ENCODE results near the gene HSD17B10.

- TF ChIP-seq, protein P1, sequence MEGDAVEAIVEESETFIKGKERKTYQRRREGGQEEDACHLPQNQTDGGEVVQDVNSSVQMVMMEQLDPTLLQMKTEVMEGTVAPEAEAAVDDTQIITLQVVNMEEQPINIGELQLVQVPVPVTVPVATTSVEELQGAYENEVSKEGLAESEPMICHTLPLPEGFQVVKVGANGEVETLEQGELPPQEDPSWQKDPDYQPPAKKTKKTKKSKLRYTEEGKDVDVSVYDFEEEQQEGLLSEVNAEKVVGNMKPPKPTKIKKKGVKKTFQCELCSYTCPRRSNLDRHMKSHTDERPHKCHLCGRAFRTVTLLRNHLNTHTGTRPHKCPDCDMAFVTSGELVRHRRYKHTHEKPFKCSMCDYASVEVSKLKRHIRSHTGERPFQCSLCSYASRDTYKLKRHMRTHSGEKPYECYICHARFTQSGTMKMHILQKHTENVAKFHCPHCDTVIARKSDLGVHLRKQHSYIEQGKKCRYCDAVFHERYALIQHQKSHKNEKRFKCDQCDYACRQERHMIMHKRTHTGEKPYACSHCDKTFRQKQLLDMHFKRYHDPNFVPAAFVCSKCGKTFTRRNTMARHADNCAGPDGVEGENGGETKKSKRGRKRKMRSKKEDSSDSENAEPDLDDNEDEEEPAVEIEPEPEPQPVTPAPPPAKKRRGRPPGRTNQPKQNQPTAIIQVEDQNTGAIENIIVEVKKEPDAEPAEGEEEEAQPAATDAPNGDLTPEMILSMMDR (conservative IDR thresholded peaks at IDR 0.05 in 1 of 2, IDR thresholded peaks at IDR 0.05 in 1 of 2; ENCODE audit: low read depth in 1 of 2, low read length in 2 of 2) = no peak
- no peak for TF ChIP-seq EZH2 (IDR thresholded peaks at IDR 0.05; ENCODE audit: low read length, missing control alignments)
These were observed 42.2 kb upstream of the HSD17B10 start for GRCh38 chrX:53476371-53476770.
